Measurements from ENCODE around the gene CSF1. TPM values are rescaled to one million over a fixed set of nuclear protein-coding genes. Genes with fewer than 3 reads are reported as not detected.

The CSF1 gene
- total RNA-seq, 5 donors from 2014 or later (not counting 1 experiment from before 2014, with no cell fraction given): 4.8 to 9.5 (median 8.3) TPM

- Mint-ChIP-seq H3K9me3 (peaks cover 0 to 7% (median 6%) of the 10 kb centered on the region in 3 donors), H3K27me3 (peaks cover under 1 to 3% of the 10 kb centered on the region in 2 donors), H3K36me3 (no peaks in the 10 kb centered on the region), H3K4me3 (no peak overlapping the region), H3K4me1 (no peaks in the 10 kb centered on the region), H3K27ac (no peak overlapping the region)
- CTCF ChIA-PET: interaction anchor here in 1 of 2 donors (0.7 kb wide), 1 partner anchor 147 kb away, joined by 3 read pairs; no protein-coding TSS in a partner anchor
- Histone ChIP-seq H3K4me1 (ENCODE audit: control insufficient read depth in 1 of 2, extremely low read depth in 1 of 2, insufficient read depth in 2 of 2, low read length in 2 of 2) (no peaks in the 10 kb centered on the region), H3K27me3 (replicated peaks in 1 of 2; ENCODE audit: control insufficient read depth in 2 of 2, extremely low read depth in 1 of 2, insufficient read depth in 2 of 2, low read length in 1 of 2) (peaks cover 0 to 10% of the 10 kb centered on the region in 2 experiments), H3K27ac (ENCODE audit: low read length) (no peak overlapping the region), H3K4me3 (ENCODE audit: control insufficient read depth in 1 of 2, extremely low read depth in 1 of 2, low read length in 1 of 2) (no peak overlapping the region), H3K36me3 (ENCODE audit: control insufficient read depth in 2 of 2, extremely low read depth in 1 of 2, insufficient read depth in 1 of 2, low read length in 1 of 2) (no peaks in the 10 kb centered on the region), H3K9me3 (no peaks in the 10 kb centered on the region)
- DNase-seq: no peak
- WGBS (ENCODE audit: insufficient coverage): no CpG with 5 or more reads among the region's 1 CpG
- POLR2A ChIA-PET: interaction anchor here in 1 of 2 donors (0.5 kb wide), 1 partner anchor 25 kb away, joined by 3 read pairs; no protein-coding TSS in a partner anchor
- no peak for ATAC-seq (replicated peaks in 1 of 4)
Measured at GRCh38 chr1:109963864-109964263, 53.2 kb downstream of the CSF1 start.

DNA sequence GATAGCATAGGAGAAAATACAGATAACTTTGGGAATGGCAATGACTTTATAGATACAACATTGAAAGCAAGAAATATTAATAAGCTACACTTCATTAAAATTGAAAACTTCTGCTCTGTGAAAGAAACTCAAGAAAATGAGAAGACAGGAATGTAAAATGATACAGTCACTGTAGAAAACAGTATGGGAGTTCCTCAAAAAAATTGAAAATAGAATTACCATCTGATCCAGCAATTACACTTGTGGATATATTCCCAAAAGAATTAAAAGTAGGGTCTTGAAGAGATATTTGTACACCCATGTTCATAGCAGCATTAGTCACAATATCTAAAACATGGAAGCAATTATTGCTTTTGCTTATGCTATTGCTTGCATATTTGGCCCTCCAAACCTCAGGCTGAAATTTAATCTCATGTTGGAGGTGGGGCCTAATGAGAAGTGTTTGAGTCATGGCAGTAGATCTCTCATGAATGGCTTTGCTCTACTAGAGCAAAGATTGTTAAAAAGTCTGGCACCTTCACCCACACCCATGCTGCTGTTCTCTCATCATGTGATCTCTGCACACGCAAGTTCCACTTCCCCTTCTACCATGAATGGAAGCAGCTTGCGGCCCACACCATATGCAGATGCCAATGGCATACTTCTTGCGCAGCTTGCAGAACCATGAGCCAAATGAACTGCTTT is 58.6 kb downstream of the CSF1 start:
- Histone ChIP-seq H3K4me1 (ENCODE audit: control insufficient read depth in 1 of 2, extremely low read depth in 1 of 2, insufficient read depth in 2 of 2, low read length in 2 of 2) (no peaks in the 10 kb centered on the region), H3K27me3 (replicated peaks in 1 of 2; ENCODE audit: control insufficient read depth in 2 of 2, extremely low read depth in 1 of 2, insufficient read depth in 2 of 2, low read length in 1 of 2) (no peaks in the 10 kb centered on the region), H3K9me3 (no peaks in the 10 kb centered on the region), H3K4me3 (ENCODE audit: control insufficient read depth in 1 of 2, extremely low read depth in 1 of 2, low read length in 1 of 2) (no peak overlapping the region), H3K36me3 (ENCODE audit: control insufficient read depth in 2 of 2, extremely low read depth in 1 of 2, insufficient read depth in 1 of 2, low read length in 1 of 2) (no peaks in the 10 kb centered on the region), H3K27ac (ENCODE audit: low read length) (no peak overlapping the region)
- no peak for DNase-seq
- no peak overlapping the region for H3K27ac Mint-ChIP-seq
- no peaks in the 10 kb centered on the region for H3K4me1 Mint-ChIP-seq
- H3K4me3 Mint-ChIP-seq: no peak overlapping the region
- ChIA-PET CTCF (interaction anchor here in 1 of 2 donors (0.7 kb wide), 1 partner anchor 437 kb away, joined by 6 read pairs; no protein-coding TSS in a partner anchor), POLR2A (interaction anchor here in 1 of 2 donors (1.0 kb wide), 1 partner anchor 10 kb away, joined by 4 read pairs; no protein-coding TSS in a partner anchor)
- ATAC-seq (replicated peaks in 1 of 4): no peak
- H3K27me3 Mint-ChIP-seq: no peaks in the 10 kb centered on the region
- no peaks in the 10 kb centered on the region for H3K36me3 Mint-ChIP-seq
- H3K9me3 Mint-ChIP-seq: peaks cover 0 to 7% (median 6%) of the 10 kb centered on the region in 3 donors
- WGBS (ENCODE audit: insufficient coverage): 90% methylated on average over 2 of the region's 3 CpGs

GRCh38 chr1:109969907-109970306 is 59.3 kb downstream of the CSF1 start:
- H3K9me3 Mint-ChIP-seq: peaks cover 0 to 6% (median 6%) of the 10 kb centered on the region in 3 donors
- no peaks in the 10 kb centered on the region for H3K27me3 Mint-ChIP-seq
- Histone ChIP-seq H3K4me1 (ENCODE audit: control insufficient read depth in 1 of 2, extremely low read depth in 1 of 2, insufficient read depth in 2 of 2, low read length in 2 of 2) (no peaks in the 10 kb centered on the region), H3K9me3 (no peaks in the 10 kb centered on the region), H3K4me3 (ENCODE audit: control insufficient read depth in 1 of 2, extremely low read depth in 1 of 2, low read length in 1 of 2) (no peak overlapping the region), H3K27ac (ENCODE audit: low read length) (no peak overlapping the region), H3K36me3 (ENCODE audit: control insufficient read depth in 2 of 2, extremely low read depth in 1 of 2, insufficient read depth in 1 of 2, low read length in 1 of 2) (no peaks in the 10 kb centered on the region), H3K27me3 (replicated peaks in 1 of 2; ENCODE audit: control insufficient read depth in 2 of 2, extremely low read depth in 1 of 2, insufficient read depth in 2 of 2, low read length in 1 of 2) (no peaks in the 10 kb centered on the region)
- no peak for DNase-seq
- 87% methylated on average over 1 of the region's 3 CpGs for WGBS (ENCODE audit: insufficient coverage)
- ChIA-PET CTCF (interaction anchor here in 1 of 2 donors (0.6 kb wide), 1 partner anchor 22 kb away, joined by 3 read pairs; no protein-coding TSS in a partner anchor), POLR2A (interaction anchor here in 1 of 2 donors (1.0 kb wide), 1 partner anchor 10 kb away, joined by 4 read pairs; no protein-coding TSS in a partner anchor)
- H3K27ac Mint-ChIP-seq: no peak overlapping the region
- no peaks in the 10 kb centered on the region for H3K36me3 Mint-ChIP-seq
- no peak overlapping the region for H3K4me3 Mint-ChIP-seq
- H3K4me1 Mint-ChIP-seq: no peaks in the 10 kb centered on the region
- no peak for ATAC-seq (replicated peaks in 1 of 4)

DNA sequence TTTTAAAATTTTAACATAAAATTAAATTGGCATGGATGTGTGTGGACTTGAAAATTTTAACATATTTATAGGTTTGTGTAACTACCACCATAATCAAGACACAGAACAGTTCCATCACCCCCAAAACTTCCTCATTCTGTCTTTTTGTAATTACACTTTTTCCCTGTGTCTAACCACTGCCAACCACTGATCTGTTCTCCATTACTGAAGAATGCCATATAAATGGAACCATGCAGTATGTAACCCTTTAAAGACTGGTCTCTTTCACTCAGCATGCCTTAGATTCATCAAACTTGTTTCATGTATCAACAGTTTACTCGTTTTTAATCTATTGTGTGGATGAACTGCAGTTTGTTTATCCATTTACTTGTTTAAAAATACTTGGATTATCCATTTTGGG is 60.9 kb downstream of the CSF1 start:
- no peaks in the 10 kb centered on the region for H3K4me1 ChIP-seq (ENCODE audit: control insufficient read depth in 1 of 2, extremely low read depth in 1 of 2, insufficient read depth in 2 of 2, low read length in 2 of 2)
- H3K4me3 ChIP-seq (ENCODE audit: control insufficient read depth in 1 of 2, extremely low read depth in 1 of 2, low read length in 1 of 2): no peak overlapping the region
- Mint-ChIP-seq H3K9me3 (no peaks in the 10 kb centered on the region), H3K27me3 (peaks cover 0 to 4% of the 10 kb centered on the region in 2 donors), H3K4me1 (no peaks in the 10 kb centered on the region), H3K27ac (no peak overlapping the region), H3K36me3 (no peaks in the 10 kb centered on the region), H3K4me3 (no peak overlapping the region)
- peaks cover 0 to 5% of the 10 kb centered on the region in 2 experiments for H3K27me3 ChIP-seq (replicated peaks in 1 of 2; ENCODE audit: control insufficient read depth in 2 of 2, extremely low read depth in 1 of 2, insufficient read depth in 2 of 2, low read length in 1 of 2)
- no peak overlapping the region for H3K27ac ChIP-seq (ENCODE audit: low read length)
- H3K9me3 ChIP-seq: no peaks in the 10 kb centered on the region
- ChIA-PET POLR2A (interaction anchor here in 1 of 2 donors (0.6 kb wide), 1 partner anchor 68 kb away, joined by 4 read pairs; no protein-coding TSS in a partner anchor), CTCF (no interaction called here)
- ATAC-seq (replicated peaks in 1 of 4) (no peak), DNase-seq (no peak)
- no CpG with 5 or more reads among the region's 1 CpG for WGBS (ENCODE audit: insufficient coverage)
- no peaks in the 10 kb centered on the region for H3K36me3 ChIP-seq (ENCODE audit: control insufficient read depth in 2 of 2, extremely low read depth in 1 of 2, insufficient read depth in 1 of 2, low read length in 1 of 2)

DNA sequence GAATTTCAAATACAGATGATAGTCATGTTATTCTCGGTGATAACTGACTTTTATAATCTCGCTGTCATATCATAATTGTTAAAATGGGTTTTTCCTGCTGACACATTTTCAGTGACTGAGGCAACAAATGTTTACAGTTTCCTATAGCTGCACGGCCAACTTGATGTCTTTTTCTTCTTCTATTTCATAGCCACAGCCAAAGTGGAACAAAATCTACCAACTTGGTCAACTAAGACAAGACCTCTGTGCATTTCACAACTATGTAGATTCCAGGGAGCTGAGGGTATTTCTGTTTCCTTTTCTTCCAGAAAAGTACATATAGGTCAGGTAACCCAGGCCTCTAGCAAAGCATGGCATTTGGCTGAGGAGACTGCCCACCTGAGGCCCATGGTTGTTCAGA is 63.5 kb downstream of the CSF1 start:
- no peak overlapping the region for H3K27ac Mint-ChIP-seq
- CTCF ChIA-PET: interaction anchor here in 1 of 2 donors (0.7 kb wide), 1 partner anchor 10 kb away, joined by 3 read pairs; no protein-coding TSS in a partner anchor
- WGBS (ENCODE audit: insufficient coverage): 86% methylated on average over 1 of the region's 3 CpGs

DNA sequence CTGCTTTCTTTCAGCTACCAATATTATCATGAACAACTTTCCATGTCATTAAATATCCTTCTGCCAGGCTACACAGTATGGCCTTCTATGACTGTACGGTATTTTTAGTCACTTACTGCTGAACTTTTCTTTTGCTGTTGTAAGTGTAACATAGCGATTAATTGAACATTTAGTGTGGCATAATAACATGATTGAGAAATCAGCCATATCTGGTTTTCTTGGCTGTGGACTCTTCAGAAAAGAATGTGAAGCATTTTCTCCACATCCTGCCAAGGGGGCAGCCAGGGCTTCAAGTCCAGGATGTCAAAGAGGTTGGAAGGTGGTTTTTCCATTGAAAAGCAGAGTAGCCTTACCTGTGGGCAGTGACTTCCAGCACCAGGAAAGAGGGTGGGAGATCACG is 65.1 kb downstream of the CSF1 start:
- ChIA-PET CTCF (interaction anchor here in 1 of 2 donors (1.7 kb wide), 1 partner anchor 199 kb away, joined by 5 read pairs; no protein-coding TSS in a partner anchor), POLR2A (no interaction called here)
- no peaks in the 10 kb centered on the region for H3K36me3 Mint-ChIP-seq
- Histone ChIP-seq H3K4me1 (ENCODE audit: control insufficient read depth in 1 of 2, extremely low read depth in 1 of 2, insufficient read depth in 2 of 2, low read length in 2 of 2) (no peaks in the 10 kb centered on the region), H3K36me3 (ENCODE audit: control insufficient read depth in 2 of 2, extremely low read depth in 1 of 2, insufficient read depth in 1 of 2, low read length in 1 of 2) (no peaks in the 10 kb centered on the region), H3K27ac (ENCODE audit: low read length) (no peak overlapping the region), H3K4me3 (ENCODE audit: control insufficient read depth in 1 of 2, extremely low read depth in 1 of 2, low read length in 1 of 2) (no peak overlapping the region), H3K9me3 (no peaks in the 10 kb centered on the region), H3K27me3 (replicated peaks in 1 of 2; ENCODE audit: control insufficient read depth in 2 of 2, extremely low read depth in 1 of 2, insufficient read depth in 2 of 2, low read length in 1 of 2) (peaks cover 0 to 29% of the 10 kb centered on the region in 2 experiments)
- no peaks in the 10 kb centered on the region for H3K9me3 Mint-ChIP-seq
- ATAC-seq (replicated peaks in 1 of 4): no peak
- no peaks in the 10 kb centered on the region for H3K4me1 Mint-ChIP-seq
- peaks cover 7 to 16% of the 10 kb centered on the region in 2 donors for H3K27me3 Mint-ChIP-seq
- DNase-seq: no peak
- WGBS (ENCODE audit: insufficient coverage): no CpG with 5 or more reads among the region's 3 CpGs
- H3K27ac Mint-ChIP-seq: no peak overlapping the region
- no peak overlapping the region for H3K4me3 Mint-ChIP-seq

More for the DNA sequence above, 63.5 kb downstream of the CSF1 start:
- Mint-ChIP-seq H3K36me3 (no peaks in the 10 kb centered on the region), H3K4me1 (no peaks in the 10 kb centered on the region), H3K27me3 (peaks cover 7 to 16% of the 10 kb centered on the region in 2 donors), H3K9me3 (no peaks in the 10 kb centered on the region), H3K4me3 (no peak overlapping the region)
- no peaks in the 10 kb centered on the region for H3K9me3 ChIP-seq
- H3K4me3 ChIP-seq (ENCODE audit: control insufficient read depth in 1 of 2, extremely low read depth in 1 of 2, low read length in 1 of 2): no peak overlapping the region
- H3K27ac ChIP-seq (ENCODE audit: low read length): no peak overlapping the region
- POLR2A ChIA-PET: interaction anchor here in 1 of 2 donors (0.7 kb wide), 1 partner anchor 1293 kb away, joined by 3 read pairs; no protein-coding TSS in a partner anchor
- H3K4me1 ChIP-seq (ENCODE audit: control insufficient read depth in 1 of 2, extremely low read depth in 1 of 2, insufficient read depth in 2 of 2, low read length in 2 of 2): no peaks in the 10 kb centered on the region
- ATAC-seq (replicated peaks in 1 of 4): no peak
- DNase-seq: no peak
- peaks cover 0 to 29% of the 10 kb centered on the region in 2 experiments for H3K27me3 ChIP-seq (replicated peaks in 1 of 2; ENCODE audit: control insufficient read depth in 2 of 2, extremely low read depth in 1 of 2, insufficient read depth in 2 of 2, low read length in 1 of 2)
- no peaks in the 10 kb centered on the region for H3K36me3 ChIP-seq (ENCODE audit: control insufficient read depth in 2 of 2, extremely low read depth in 1 of 2, insufficient read depth in 1 of 2, low read length in 1 of 2)
